Activated T-helper 17 cell treated with anti-CD3 and anti-CD28 coated beads, Interleukin-2, amount 50 U/mL, for 72 hours (primary cell): ENCODE measurements around the gene NYAP2. TPM values are rescaled to one million over a fixed set of nuclear protein-coding genes. Genes with fewer than 3 reads are reported as not detected.

Experiments
- ATAC-seq: fragments of 150-1000 bp; cut with Tn5 transposase; replicated peaks from 2 replicates; pipeline ENCODE4 v1.10.0; 2021; ENCODE audit warnings: mild to moderate bottlenecking, moderate library complexity
- H3K27ac Mint-ChIP-seq: one replicate; pipeline ENCODE4 v1.8.0; 2022; ENCODE audit warnings: mixed read lengths
- H3K27me3 Mint-ChIP-seq: one replicate; pipeline ENCODE4 v1.8.0; 2022; ENCODE audit warnings: mixed read lengths
- H3K36me3 Mint-ChIP-seq: one replicate; pipeline ENCODE4 v1.8.0; 2022; ENCODE audit warnings: low read depth, mild to moderate bottlenecking, mixed read lengths
- H3K4me1 Mint-ChIP-seq: one replicate; pipeline ENCODE4 v1.8.0; 2022; ENCODE audit warnings: mixed read lengths
- H3K4me3 Mint-ChIP-seq: one replicate; pipeline ENCODE4 v1.8.0; 2022; ENCODE audit warnings: mild to moderate bottlenecking, mixed read lengths
- H3K9me3 Mint-ChIP-seq: one replicate; pipeline ENCODE4 v1.8.0; 2022; ENCODE audit warnings: mixed read lengths
- total RNA-seq, 2 donors: library from RNA; stranded (reverse); gene quantifications; one replicate each; pipeline ENCODE4 v1.2.3, GENCODE V29; 2022

NYAP2 gene
- under 1 TPM in 1 of 2 donors, not detected in 1; 0.19 TPM for total RNA-seq

DNA sequence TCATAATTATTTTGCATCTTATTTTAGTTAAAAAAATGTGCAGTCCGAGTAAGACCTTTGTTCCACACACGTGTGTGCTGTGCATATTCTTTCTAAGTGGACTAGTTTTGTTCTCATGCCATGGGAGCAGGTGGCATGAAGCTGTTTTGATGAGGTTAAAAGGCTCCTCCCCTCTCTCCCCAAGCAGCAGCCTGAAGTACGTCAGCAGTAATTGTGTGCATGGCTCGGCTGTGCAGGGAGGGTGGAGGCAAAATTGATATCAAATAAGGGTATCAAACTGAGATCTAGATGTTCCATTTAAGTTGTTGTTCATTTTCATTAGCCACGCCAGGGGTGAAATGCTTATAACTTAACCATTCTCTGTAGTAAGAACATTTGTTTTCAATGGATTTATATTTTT is at the start of gene NYAP2:
TSS of gene NYAP2 (plus strand) at position 207 of the 400 bp plus-strand sequence. CDS start 9,171 bp downstream, outside the sequence.
- H3K27me3 Mint-ChIP-seq: peaks cover 43% of the 10 kb centered on the region
- no peak within 1 kb of the TSS for H3K27ac Mint-ChIP-seq
- H3K36me3 Mint-ChIP-seq: no peaks in the 10 kb centered on the region
- H3K4me1 Mint-ChIP-seq: no peaks in the 10 kb centered on the region
- H3K9me3 Mint-ChIP-seq: no peaks in the 10 kb centered on the region
- ATAC-seq: no peak
- no peak within 1 kb of the TSS for H3K4me3 Mint-ChIP-seq

DNA sequence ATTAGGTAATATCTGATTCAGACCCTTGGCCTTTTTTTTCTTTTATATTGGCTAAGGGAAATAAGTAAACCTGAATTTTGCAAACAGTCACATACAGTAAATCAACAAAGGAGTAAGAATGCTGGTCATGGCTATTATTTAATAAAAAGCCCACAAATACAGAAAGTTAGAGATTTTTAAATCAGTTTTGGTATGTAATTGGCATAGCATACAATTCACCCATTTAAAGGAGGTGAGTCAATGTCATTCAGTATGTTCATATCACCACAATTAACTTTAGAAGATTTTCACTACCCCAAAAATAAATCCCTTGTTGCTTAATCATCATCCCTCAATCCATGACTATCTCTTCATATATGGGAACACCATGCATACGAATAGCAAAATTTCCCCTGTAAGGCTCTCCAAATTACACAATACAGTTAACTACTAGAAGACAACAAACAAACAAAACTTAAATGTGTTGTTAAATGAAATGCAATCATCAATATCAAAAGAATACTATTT is 45.9 kb upstream of the NYAP2 start:
- peaks cover 25% of the 10 kb centered on the region for H3K27me3 Mint-ChIP-seq
- H3K36me3 Mint-ChIP-seq: no peaks in the 10 kb centered on the region
- H3K4me3 Mint-ChIP-seq: no peak overlapping the region
- no peaks in the 10 kb centered on the region for H3K4me1 Mint-ChIP-seq
- H3K9me3 Mint-ChIP-seq: no peaks in the 10 kb centered on the region
- H3K27ac Mint-ChIP-seq: no peak overlapping the region
- no peak for ATAC-seq

DNA sequence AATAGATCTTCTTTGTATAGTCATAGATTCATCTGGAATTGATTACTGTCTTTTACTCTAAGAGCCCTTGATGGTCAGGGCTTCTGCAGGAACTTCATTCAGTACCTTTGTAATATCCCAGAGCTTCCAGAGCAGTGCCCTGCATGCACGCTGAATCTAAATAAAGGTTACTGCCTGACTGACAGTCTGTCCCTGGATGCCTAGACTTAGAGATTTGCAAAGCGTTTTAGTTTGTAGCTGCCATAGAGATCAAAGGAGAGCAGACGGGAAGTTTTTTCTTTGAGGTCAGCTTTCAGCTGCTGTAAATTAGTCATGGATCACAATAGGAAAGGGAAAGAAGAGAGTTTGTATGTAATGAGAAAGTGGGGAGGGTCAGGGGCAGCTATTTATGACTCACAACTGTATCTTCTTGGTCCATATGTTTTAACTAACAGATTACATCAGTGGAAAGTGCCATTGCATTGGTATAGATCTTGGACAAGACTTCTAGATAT is 45.2 kb upstream of the NYAP2 start:
- Mint-ChIP-seq H3K36me3 (no peaks in the 10 kb centered on the region), H3K9me3 (no peaks in the 10 kb centered on the region), H3K4me1 (no peaks in the 10 kb centered on the region), H3K4me3 (no peak overlapping the region), H3K27me3 (peaks cover 25% of the 10 kb centered on the region), H3K27ac (no peak overlapping the region)
- no peak for ATAC-seq

DNA sequence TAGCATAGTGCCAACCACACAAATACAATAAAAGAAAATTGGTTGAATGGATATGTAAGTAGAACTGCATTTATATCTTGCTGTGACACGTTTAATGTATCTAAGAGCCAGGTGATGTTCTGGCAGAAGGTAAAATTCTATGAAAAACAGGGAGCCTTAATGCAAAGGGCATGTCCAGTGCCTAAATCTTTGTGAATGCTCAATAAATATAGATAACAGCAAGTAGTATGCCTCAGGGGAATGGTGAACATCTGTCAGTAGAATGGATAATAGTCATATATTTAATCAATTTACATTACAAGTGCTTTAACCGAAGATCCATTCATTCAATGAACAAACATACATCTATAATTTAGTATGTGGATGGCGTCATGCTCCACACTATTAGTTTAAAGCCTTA is 43.7 kb upstream of the NYAP2 start:
- H3K4me1 Mint-ChIP-seq: no peaks in the 10 kb centered on the region
- no peaks in the 10 kb centered on the region for H3K9me3 Mint-ChIP-seq
- no peak for ATAC-seq

DNA sequence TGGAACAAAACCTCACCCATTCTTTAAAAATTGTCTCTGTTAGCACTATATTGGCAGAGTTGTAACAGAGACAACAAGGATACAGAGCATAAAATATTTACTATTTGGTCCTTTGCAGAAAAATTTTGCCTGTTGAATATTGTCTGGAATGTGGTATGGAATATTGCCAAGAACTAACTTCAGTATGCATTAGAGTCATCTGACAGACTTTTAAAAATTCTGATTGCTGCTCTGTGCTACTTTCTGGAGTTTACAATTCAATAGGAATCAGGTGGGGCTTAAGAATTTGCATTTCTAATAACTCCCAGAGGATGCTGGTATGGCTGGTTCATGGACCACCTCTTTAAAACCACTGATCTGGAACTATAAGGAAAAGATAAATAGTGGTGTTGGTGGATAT is 32.8 kb upstream of the NYAP2 start:
- no peak overlapping the region for H3K27ac Mint-ChIP-seq
- H3K4me3 Mint-ChIP-seq: no peak overlapping the region
- no peaks in the 10 kb centered on the region for H3K4me1 Mint-ChIP-seq
- H3K9me3 Mint-ChIP-seq: no peaks in the 10 kb centered on the region
- H3K36me3 Mint-ChIP-seq: no peaks in the 10 kb centered on the region
- H3K27me3 Mint-ChIP-seq: peaks cover 20% of the 10 kb centered on the region
- no peak for ATAC-seq

More for the DNA sequence above, 43.7 kb upstream of the NYAP2 start:
- Mint-ChIP-seq H3K36me3 (no peaks in the 10 kb centered on the region), H3K27me3 (peaks cover 20% of the 10 kb centered on the region), H3K4me3 (no peak overlapping the region), H3K27ac (no peak overlapping the region)

DNA sequence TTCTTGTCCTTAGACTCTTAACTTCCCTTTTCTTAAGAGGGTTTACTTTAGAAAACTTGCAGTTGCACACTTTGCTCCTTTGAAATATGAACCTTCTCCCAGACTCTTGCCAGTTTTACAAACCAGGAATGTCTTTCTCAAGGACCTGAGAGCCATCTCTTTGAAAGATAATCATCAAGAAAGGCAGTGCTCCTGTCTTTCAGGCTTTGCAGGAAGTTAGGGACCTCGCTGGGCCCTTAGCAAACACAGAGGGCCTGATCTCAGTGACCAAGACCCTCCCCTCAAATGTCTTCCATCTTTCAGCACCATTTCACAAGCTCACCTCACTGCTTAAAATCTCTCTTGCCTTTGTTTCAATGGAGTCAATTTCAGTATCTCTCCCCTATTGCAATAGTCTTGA is 32.0 kb upstream of the NYAP2 start:
- Mint-ChIP-seq H3K4me3 (no peak overlapping the region), H3K36me3 (no peaks in the 10 kb centered on the region), H3K27ac (no peak overlapping the region), H3K27me3 (peaks cover 22% of the 10 kb centered on the region), H3K9me3 (no peaks in the 10 kb centered on the region), H3K4me1 (no peaks in the 10 kb centered on the region)
- no peak for ATAC-seq

DNA sequence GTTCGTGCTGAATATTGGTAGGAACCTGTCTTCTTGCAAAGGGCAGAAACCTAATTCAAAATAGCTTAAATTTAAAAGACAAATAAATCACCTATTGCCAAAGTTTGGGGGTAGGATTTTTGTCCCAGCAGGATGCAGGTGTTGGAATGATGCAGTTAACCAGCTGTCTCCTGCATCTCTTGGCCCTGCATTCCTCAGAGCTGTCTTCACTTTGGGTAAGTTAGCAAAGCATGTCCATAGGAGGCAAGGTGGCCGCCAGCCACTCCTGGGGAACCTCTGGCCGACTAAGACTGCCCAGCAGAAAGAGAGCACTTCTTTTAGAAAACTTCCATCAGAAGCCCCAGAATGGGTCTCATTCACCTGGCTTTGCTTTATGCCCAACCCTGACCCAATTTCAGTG is 20.5 kb upstream of the NYAP2 start:
- H3K27ac Mint-ChIP-seq: no peak overlapping the region
- no peaks in the 10 kb centered on the region for H3K9me3 Mint-ChIP-seq
- H3K4me1 Mint-ChIP-seq: no peaks in the 10 kb centered on the region
- H3K27me3 Mint-ChIP-seq: peaks cover 13% of the 10 kb centered on the region
- no peak overlapping the region for H3K4me3 Mint-ChIP-seq
- no peaks in the 10 kb centered on the region for H3K36me3 Mint-ChIP-seq
- no peak for ATAC-seq

DNA sequence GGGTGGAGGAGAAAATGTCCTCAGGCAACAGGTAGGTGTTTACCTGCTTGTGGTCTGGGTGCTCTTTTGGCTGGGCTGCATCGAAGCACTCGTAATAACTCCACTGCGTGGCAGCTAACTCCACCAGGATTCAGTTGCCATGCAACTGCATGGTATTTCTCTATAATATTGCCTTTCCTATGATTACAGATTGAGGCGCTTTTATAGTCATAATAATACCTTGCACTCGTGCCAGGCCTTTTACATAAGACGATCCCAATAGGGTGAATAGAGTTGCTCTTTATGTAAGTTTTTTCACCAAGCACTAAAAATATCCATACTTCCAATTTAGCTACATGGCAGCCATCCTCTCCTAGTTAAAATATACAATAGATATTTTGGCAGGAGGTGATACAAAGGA is 19.7 kb upstream of the NYAP2 start:
- no peak overlapping the region for H3K4me3 Mint-ChIP-seq
- H3K9me3 Mint-ChIP-seq: no peaks in the 10 kb centered on the region
- H3K36me3 Mint-ChIP-seq: no peaks in the 10 kb centered on the region
- H3K27ac Mint-ChIP-seq: no peak overlapping the region
- H3K4me1 Mint-ChIP-seq: no peaks in the 10 kb centered on the region
- ATAC-seq: no peak
- H3K27me3 Mint-ChIP-seq: peaks cover 12% of the 10 kb centered on the region

DNA sequence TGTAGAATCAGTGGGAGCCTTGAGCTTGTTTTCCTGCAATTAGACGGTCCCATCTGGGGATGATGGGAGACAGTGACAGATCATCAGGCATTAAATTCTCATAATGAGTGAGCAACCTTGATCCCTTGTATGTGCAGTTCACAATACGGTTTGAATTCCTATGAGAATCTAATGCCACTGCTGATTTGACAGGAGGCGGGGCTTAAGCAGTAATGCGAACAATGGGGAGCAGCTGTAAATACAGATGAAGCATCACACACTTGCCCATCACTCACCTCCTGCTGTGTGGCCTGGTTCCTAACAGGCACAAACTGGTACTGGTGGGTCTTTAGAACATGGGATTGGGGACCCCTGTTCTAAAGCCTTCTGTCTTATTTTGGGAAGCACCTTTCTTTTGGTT is 17.9 kb upstream of the NYAP2 start:
- Mint-ChIP-seq H3K4me1 (no peaks in the 10 kb centered on the region), H3K27me3 (peaks cover 11% of the 10 kb centered on the region), H3K4me3 (no peak overlapping the region), H3K27ac (no peak overlapping the region), H3K36me3 (no peaks in the 10 kb centered on the region), H3K9me3 (no peaks in the 10 kb centered on the region)
- no peak for ATAC-seq

DNA sequence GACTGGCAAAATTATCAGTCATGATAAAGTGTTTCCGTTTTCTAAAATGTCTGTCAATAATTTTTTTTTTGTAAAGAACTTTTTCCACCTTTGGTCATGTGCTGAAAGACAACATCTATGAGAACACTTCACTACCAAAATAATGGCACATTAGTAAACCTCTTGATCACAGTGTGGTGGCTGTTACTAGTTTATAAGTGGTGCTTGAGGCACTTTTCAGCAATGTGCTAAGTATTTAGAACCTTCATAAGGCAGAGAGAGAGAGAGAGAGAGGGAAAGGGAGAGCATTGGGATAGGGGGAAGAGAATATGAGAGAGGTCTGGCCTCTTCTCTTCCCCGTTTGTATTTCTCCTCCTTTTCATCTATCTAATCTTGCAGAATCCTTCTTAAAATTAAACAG is 1.1 kb upstream of the NYAP2 start:
- H3K27me3 Mint-ChIP-seq: peaks cover 40% of the 10 kb centered on the region
- H3K36me3 Mint-ChIP-seq: no peaks in the 10 kb centered on the region
- no peak for ATAC-seq
- no peak overlapping the region for H3K27ac Mint-ChIP-seq
- no peak overlapping the region for H3K4me3 Mint-ChIP-seq
- no peaks in the 10 kb centered on the region for H3K9me3 Mint-ChIP-seq
- no peaks in the 10 kb centered on the region for H3K4me1 Mint-ChIP-seq

DNA sequence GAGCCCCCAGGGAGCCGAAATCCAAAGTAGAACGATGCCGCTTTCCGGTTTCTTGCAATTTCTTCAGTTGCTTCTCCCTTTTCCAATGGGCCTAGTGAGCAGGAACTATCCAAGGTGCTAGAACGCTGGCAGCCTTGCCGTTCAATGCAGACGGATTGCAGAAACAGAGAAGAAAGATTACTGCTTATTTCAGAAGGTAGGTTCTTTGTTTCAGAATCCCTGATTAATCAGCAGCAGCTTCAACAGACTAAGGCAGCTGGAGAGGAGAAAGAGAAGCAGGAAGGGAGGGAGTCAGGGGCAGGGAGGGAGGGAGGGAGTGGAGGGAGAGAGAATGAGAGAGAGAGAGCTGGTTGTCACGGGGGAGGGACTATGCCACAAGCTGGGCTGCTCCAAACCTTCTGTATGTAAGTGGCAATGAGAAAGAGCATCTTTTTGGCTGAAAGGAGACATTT is 576 bp downstream of the NYAP2 start:
- Mint-ChIP-seq H3K9me3 (no peaks in the 10 kb centered on the region), H3K4me3 (no peak overlapping the region), H3K27ac (no peak overlapping the region), H3K36me3 (no peaks in the 10 kb centered on the region), H3K27me3 (peaks cover 47% of the 10 kb centered on the region), H3K4me1 (no peaks in the 10 kb centered on the region)
- no peak for ATAC-seq

DNA sequence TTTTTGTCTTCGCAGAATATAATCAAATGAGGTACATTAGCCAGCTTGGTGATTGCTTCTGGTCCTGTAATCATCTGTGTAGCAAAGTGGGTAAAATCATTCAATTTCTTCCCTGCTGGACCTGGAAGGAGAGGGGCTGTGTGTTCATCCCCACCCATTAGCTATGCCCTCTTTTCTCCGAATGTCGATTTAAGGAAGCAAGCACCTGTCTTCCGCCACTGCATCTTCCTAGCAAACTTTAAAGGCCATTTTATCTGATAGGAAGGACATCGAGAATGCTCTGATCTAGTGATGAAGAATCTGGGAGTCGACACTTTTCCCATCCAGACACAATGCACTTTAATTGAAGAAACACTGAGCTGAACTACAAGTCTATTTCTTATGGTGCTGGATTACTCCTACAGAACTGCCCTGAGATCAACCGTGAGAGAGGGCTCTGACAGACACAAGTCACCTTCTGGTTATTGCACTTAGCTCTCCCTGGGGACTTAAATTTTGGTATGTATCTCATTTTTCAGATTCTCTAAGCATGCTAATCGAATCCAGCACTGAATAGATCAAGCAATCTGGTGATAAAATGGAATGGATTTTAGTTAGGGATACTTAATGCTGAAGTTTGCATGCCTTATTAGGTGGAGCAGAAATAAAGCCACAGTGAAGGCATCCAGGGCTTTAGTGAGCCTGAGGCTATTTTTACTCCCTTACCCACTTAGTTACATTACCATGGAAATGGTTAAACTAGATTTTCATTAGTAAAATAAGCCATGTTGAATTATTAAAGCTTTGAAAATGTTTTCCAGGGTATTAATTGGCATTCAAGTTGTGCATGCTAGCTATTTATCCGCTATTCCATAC is 1.3 kb downstream of the NYAP2 start:
- Mint-ChIP-seq H3K36me3 (no peaks in the 10 kb centered on the region), H3K4me3 (no peak overlapping the region), H3K4me1 (no peaks in the 10 kb centered on the region), H3K27ac (no peak overlapping the region), H3K27me3 (peaks cover 51% of the 10 kb centered on the region), H3K9me3 (no peaks in the 10 kb centered on the region)
- no peak for ATAC-seq

DNA sequence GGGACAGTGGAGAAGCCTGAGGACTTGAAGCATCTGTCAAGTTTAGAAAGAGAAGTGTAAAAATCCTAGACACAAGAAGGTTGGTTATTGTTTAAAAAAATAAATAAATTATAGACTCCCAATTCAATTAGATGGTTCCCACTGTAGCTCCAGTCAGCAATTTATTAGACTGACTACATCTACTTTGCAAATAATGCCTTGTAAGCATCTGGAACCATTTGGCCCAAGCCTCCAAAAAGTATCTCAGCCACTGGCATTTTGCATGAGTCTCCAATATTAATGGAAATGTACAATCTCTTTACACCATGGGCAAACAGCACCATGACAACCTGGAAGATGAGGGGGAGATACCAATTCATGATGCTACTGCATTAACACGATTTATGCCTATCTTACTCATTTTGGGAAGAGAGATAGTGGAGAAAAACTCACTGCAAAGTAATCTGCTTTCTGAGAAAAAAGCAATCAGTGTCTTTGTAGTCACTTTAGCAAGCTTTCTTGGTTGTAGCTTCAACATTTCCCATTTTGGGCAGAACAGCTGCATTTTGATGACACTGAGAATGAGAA is 2.8 kb downstream of the NYAP2 start:
- no peak for ATAC-seq
- H3K27me3 Mint-ChIP-seq: peaks cover 48% of the 10 kb centered on the region
- H3K27ac Mint-ChIP-seq: no peak overlapping the region
- H3K4me1 Mint-ChIP-seq: no peaks in the 10 kb centered on the region
- H3K4me3 Mint-ChIP-seq: no peak overlapping the region
- H3K36me3 Mint-ChIP-seq: no peaks in the 10 kb centered on the region
- H3K9me3 Mint-ChIP-seq: no peaks in the 10 kb centered on the region

DNA sequence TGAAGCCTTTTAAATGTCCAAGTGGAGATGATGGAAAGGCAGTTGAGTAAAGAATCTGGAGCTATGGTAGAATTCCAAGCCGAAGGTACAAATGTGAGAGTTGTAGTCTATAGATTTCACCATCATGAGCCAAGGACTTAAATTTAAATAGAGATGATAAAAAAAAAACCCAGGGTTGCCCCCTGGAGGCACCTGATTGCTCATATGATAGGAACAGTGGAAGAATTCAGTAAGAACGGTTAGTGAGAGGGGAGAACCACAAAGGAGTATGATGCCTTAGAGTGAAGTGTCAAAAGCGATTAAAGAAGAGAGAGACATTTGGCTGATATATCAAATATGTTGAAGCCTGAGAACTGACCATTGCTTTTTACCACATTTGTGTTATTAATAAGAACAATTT is 11.9 kb downstream of the NYAP2 start:
- no peaks in the 10 kb centered on the region for H3K4me1 Mint-ChIP-seq
- H3K27ac Mint-ChIP-seq: no peak overlapping the region
- ATAC-seq: no peak

DNA sequence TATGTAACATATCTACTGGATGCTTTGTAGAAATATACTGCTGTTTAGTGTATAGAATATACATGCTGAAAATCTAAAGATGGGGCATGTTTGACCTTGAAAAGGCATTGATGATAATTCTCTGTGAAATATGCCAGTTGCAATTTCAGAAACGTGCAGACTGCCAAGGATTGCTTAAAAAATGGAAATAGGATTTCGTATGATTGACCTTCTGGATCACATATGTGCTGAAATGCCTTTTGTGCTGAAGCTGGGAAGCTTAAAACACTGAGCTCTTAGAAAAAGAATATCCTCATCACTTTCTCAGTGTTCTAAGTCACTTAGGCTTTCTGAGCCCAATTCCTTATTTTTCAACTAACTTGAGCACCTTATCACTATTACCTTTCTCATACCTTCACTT is 14.3 kb downstream of the NYAP2 start:
- Mint-ChIP-seq H3K4me1 (no peaks in the 10 kb centered on the region), H3K36me3 (no peaks in the 10 kb centered on the region)

More for the DNA sequence above, 11.9 kb downstream of the NYAP2 start:
- H3K9me3 Mint-ChIP-seq: no peaks in the 10 kb centered on the region
- peaks cover 19% of the 10 kb centered on the region for H3K27me3 Mint-ChIP-seq
- H3K4me3 Mint-ChIP-seq: no peak overlapping the region
- H3K36me3 Mint-ChIP-seq: no peaks in the 10 kb centered on the region

More for the DNA sequence above, 14.3 kb downstream of the NYAP2 start:
- peaks cover 18% of the 10 kb centered on the region for H3K27me3 Mint-ChIP-seq
- ATAC-seq: no peak
- no peak overlapping the region for H3K27ac Mint-ChIP-seq
- no peaks in the 10 kb centered on the region for H3K9me3 Mint-ChIP-seq
- H3K4me3 Mint-ChIP-seq: no peak overlapping the region
